Mammary epithelial cell (primary cell): ENCODE data around the gene ADCY10.

Experiments
- CTCF ChIP-seq, 2 donors: IDR thresholded peaks in 1 of 2; conservative IDR thresholded peaks in 1 of 2; 2 replicates each; pipeline ENCODE4 v1.5.1; 2011 to 2012; ENCODE audit warnings: inconsistent platforms in 2 of 2, low read length in 2 of 2, mild to moderate bottlenecking in 2 of 2, control low read depth in 1 of 2, low read depth in 1 of 2; ENCODE audit not compliant: insufficient read depth in 1 of 2; ENCODE audit errors: extremely low read depth in 1 of 2
- EZH2 ChIP-seq: IDR thresholded peaks from 2 replicates; pipeline ENCODE4 v1.6.1; 2012; ENCODE audit warnings: low read length, inconsistent platforms, borderline replicate concordance

- TF ChIP-seq CTCF (conservative IDR thresholded peaks at IDR 0.05 in 1 of 2, IDR thresholded peaks at IDR 0.05 in 1 of 2; ENCODE audit: extremely low read depth in 1 of 2, insufficient read depth in 1 of 2, low read depth in 1 of 2, low read length in 2 of 2) (no peak), EZH2 (no peak)
These were observed 32.9 kb downstream of the ADCY10 start for GRCh38 chr1:167881069-167881468.
